HG03175 (cell line): Measurements from ENCODE around the gene CACNA2D4.

Source experiments
- ATAC-seq: cut with Tn5 transposase; IDR thresholded peaks from one replicate; pipeline ENCODE4 v1.9.1; 2021; ENCODE audit warnings: mild to moderate bottlenecking, moderate library complexity; ENCODE audit not compliant: unreplicated experiment

CACNA2D4 gene

DNA sequence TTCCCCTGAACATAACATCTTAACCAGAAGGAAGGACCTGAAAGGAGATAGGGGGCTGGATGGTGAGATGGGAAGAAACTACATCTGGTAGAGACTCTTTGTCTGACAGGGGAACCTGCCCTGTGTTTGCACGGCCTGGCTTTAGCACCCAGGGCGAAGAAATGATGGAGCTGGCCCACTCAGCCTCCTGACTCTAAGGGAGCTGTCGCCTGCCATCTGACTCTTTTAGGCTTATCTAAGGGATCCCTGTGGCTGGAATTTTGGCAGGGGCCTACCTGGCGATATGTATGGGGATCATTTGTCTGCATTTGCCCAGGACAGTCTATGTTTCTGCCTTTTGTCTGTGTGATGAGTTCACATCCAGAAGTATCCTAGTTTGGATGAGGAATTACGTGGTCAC lies 15.6 kb upstream of the CACNA2D4 start:
- ATAC-seq, result no peak

DNA sequence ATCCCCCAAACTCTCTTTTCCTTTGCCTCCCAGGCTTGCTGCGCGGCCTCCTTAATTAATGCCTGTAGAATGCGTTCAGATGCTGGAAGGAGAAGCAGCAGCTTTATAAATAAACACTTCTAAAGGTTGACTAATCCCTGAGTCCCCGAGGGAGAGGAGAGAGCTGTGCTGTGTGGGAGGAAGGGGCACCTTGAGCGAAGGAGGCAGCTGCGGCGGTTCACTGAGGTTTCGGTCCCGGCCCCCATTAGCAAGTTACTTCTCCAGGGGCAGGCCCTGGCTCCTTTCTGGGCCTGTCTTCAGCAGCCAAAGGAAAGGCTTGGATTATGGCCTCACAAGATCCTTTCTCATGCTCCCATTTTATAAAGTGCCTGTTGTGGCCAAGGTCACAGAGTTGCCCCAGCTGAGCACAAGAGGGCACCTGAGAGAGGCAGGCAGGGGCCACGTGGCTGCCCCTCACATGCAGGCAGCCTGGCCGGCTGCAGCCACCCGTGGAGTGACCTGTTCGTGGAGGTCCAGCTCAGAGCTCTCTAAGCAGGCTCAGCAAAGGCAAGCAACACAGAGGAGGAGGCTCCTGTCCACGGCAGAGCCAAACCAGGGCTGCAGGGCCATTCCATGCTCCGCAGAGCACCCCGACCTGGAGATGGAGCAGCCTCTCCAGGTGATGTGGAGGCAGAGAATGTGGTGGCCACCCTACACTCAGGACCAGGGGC lies 15.0 kb upstream of the CACNA2D4 start:
- ATAC-seq, result no peak

DNA sequence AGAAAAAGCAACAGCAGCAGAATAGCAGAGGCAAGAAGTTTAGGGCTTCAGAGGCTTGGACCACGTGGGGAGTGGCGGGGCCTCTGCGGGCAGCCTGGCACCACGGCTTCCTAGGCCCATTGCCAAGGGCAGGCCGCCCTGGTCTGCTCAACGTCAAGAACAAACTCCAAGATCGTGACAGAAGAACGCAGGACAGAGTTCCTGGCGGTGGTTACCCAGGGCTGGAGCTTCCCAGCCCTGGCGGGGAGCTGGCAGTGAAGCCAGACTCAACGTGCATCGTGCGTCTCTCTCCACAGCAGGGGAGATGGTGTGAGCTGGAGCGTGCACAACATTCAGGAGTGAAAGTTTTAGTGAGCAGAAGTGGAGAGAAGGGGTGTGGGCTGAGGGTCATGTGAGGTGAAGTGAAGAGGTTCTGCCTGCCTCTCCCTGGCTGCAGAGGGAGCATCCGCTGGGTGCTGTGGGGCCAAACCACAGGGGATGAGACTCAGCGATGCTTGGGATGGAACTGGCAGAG lies 13.9 kb upstream of the CACNA2D4 start:
- no peak for ATAC-seq

DNA sequence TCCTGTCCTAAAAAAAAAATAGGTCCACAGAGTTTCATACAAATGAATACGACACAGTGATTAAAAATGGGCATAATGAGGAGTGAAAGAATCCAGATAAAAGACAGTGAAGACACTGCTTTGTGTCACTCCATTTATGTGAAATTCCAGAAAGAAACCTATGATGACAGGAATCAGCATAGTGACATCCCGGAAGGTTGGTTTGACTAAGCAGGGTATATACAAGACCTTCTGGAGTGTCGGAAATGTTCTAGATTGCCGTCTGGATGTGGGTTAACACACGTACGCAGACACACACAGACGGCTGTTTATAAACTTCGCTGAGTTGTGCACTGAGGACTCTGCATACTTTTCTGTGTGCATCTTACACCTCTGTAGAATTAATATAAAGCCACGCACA lies 13.2 kb upstream of the CACNA2D4 start:
- no peak for ATAC-seq

DNA sequence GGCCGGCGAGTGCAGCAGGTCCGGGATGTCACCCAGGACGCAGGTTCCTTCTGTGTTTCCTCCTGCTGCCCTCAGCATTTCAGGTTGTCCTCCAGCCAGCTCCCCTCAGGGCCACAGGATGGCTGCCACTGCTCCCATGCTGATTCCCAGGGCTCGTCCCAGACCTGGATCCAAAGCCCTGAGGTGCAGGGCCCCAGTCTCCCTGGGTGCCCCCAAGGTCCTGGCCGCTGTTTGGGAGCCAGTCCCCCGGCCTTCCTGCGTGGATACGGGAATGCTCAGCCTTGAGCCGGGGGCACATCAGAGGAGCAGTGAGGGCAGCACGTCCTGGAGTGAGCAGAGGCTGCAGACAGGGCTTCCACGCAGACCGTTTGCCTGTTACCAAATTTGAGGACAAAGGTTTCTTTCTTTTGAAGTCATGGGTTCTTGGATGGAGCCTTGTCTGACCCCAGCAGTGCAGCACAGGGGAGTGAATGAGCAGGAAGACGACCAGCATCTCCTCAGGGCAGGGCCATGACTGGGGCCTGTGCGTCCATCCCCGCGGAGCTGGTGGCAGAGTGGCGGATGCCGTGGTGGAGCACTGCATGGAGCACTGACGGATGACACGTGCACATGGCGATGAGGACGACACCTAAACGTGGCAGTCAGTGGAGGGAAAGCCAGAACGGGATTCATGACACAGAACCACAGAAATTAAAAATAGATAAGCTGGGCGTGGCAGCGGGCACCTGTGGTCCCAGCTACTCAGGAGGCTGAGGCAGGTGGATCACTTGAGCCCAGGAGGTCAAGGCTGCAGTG lies 12.5 kb upstream of the CACNA2D4 start:
- ATAC-seq, result no peak

DNA sequence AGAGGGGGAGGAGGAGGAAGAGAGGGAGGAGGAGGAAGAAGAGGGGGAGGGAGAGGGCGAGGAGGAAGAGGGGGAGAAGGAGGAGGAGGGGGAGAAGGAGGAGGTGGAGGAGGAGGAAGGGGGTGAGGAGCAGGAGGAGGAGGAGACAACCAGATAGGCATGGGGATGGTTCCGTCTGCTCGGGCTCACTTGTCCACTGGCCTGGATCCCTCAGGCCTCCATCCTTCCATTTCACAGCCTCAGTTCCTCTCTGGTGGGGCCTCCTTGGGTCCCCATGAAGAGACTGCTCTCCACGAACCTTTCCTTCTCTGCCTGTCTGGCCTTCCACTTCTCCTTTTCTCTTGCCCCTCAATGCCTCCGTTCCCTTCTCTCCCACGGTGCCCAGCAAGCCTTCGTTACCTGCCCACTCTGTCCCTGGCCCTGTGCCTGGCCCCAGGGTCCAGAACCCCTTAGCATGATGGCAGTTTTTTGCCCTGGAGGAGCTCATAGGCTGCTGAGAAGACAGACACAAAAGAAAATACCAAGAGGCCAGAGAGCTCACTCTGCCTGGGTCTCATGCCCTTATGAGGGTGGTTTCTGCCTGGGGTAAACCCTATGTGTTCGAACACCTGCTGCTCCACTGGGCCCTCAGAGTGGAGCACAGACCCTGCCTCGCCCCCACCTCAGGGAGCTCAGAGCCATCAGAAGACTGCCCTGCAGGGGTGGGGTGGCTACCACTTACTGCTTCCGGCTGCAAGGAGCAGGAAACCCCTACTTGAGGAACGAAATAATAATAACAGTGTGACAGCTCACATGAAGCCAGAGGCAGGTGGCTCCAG lies 11.7 kb upstream of the CACNA2D4 start:
- ATAC-seq, result no peak

DNA sequence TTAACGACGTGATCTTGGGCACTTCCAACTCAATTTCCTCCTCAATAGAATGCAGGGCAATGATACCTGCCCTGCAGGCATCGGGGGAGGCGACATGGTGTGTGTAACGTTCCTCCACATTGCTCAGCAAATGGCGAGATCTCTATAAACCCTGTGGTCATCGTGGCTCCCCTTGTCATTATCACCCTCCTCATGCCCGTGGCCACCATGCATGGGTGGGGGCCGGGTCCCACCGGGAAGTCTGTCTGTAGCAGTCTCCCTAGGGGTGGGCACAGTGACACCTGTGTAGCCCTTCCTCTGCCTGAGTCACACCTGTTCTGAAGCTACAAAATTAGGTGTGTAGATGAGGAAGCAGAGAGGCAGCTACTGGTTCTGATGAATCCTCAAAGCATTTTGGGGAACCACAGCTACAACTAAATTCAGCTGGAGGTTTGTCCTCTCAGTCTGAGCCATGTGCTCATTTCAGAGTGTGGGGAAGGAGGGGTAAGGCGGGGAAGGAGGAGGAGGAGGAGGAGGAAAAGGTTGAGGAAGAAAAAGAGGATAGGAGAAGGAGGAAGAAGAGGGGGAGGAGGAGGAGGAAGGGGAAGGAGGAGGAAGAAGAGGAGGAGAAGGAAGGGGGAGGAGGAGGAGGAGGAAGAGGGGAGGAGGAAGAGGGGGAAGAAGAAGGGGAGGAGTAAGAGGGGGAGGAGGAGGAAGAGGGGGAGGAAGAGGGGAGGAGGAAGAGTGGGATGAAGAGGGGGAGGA lies 11.0 kb upstream of the CACNA2D4 start:
- no peak for ATAC-seq

DNA sequence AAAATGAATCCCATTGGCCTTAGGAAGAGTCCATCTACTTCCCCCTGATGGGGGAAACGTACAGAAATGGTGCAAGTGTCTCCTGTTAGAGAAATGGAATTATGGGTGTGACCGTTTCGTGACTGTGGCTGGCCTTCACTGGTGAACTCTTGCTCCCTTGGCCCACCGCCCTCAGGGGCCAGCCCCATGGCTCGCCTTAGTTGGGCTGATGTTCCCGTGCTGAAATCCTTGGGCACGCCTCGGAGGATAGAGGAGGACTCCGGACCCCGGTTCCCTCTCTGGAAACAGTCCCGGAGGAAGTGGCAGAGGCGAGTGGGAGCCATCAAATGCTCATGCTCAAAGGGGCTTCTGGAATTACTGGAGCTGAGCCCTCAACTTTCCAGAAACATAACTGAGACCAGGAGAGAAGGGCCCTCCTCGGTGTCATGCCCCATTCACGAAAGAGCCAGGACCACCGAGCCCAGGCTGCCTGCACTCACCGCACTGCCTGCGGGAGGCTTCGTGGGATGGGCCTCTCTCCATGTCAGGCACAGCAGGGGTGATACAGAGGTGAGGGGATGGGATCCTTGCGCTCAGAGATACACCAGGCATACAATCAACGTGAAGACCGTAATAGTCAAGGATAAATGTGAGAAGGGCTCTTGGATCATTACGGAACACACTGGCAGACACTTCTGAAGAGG lies 10.1 kb upstream of the CACNA2D4 start:
- no peak for ATAC-seq

DNA sequence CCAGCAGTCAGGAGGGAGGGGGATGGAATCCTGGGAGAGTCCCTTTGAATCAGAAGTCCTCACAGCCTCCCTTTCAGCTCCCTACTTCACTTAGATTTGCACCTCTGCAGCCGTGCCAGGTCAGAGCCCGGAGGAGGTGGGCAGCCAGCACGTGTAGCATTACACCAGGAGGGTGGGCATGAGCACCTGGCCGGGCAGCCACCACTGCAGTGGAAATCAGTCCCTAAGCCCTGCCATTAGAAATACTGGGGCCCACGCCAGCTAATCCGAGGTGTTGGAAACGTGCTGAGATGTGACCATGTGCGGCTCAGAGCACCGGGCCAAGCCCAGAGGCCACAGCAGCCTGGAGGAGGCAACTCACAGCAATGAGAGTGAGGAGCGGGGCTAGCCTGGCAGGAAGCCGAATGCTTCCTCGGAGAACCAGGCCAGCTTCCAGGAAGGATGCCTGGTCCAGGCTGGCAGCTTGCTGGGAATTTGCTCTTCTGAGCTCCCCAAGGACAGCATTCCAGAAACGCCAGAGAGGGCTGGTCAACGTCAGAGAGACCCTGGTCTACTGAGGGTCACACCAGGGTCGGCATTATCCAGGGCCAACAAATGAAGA lies 9.4 kb upstream of the CACNA2D4 start:
- no peak for ATAC-seq

DNA sequence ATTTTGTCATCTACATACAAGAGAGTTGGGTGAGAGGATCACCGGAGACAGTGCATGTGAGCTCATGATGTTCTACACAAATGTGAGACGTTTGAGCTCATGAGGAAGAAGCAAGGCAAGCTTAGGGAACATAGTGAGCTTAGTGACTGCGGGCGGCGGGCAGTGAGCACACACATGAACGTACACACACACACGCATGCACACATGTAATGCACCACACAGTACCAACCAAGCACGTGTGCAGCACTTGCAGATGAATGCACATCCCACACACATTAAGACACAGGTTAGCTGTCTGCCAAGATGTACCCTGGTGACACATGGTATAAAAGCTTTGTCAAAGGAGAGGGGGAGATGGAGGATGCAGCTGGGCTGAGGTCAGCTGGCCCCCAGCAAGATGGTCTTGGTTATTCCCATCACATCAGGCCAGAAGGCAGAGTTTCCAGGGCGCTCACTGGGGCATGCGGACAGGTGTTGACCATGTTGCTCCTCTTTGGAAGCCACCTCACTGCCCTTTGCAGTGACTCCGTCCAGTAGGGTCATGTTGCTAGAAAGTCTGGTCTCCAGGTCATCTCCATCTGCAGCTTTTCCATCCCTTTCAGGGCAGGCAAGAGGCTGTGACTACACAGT lies 8.7 kb upstream of the CACNA2D4 start:
- ATAC-seq, result no peak

DNA sequence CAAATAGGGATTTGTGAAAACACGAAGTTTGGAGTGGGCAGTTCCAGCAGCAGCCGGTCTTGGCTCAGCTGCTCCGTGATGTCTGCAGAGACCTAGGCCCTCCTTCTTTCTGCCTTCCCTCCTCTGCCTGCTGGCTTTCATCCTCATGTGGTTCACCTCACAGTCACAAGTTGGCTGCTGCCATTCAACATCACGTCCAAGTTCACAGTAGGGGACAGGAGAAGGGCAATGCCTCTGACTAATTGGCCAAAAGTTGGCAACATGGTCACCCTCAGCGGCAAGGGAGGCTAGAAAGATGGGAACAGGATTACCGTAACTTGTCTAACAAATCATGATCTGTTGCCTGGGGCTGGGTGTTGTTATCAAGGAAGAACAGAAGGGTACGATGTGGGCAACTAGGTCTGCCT lies 7.8 kb upstream of the CACNA2D4 start:
- no peak for ATAC-seq

DNA sequence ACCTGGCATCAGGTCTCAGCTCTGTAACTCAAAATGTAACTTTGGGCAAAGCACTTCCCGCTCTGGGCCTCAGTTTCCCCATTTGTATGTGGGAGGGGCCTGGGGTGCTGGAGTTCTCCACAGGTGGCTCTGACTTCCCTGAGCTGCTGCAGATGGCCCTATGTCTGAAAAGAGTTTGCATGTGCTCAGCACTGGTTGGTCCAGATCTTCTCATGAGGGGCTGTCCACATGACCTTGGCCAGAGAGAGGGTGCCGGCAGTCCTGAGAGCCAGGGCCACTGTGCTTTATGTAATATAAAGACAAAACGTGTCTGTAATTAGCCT lies 7.2 kb upstream of the CACNA2D4 start:
- no peak for ATAC-seq

DNA sequence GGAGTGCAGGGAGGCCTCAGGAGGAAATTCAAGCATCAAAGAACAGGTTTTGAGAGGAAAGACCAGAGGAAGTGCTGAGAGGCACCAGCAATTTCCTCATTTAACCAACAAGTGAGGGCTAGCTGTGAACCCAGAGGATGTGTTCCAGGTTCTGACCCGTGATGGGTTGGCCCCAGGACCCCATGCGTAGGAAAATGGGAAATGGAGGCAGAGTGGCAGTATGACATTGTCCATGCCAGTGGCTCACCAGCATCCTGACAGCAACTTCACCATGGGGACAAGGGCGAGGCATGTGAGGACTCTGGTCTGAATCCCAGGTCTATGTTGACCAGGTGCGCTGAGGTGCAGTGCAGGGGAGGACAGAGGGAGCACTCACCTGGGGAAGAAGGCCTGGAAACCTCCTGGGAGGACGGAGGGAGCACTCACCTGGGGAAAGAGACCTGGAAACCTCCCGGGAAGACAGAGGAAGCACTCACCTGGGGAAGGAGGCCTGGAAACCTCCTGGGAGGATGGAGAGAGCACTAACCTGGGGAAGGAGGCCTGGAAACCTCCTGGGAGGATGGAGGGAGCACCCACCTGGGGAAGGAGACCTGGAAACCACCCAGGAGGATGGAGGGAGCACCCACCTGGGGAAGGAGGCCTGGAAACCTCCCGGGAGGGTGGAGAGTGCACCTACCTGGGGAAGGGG lies 6.7 kb upstream of the CACNA2D4 start:
- no peak for ATAC-seq

DNA sequence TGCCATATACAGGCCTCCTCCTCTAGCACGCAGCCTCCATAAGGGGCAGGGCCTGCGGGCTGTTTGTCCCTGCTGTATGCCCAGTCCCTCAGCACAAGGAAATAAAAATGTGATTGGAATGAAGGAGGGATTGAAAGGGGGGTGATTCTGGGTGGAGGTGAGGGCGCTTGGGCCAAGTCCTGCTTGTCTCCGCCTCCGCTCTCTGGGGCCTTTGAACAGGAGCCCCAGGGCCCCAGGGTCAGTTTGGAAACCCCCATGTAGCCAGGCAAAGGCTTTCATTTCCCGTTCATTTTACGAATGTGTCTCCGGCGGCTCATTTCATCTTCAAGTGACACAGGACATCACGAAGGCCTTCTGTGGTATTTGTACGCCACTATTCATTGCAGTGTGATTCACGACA lies 4.5 kb upstream of the CACNA2D4 start:
- no peak for ATAC-seq

DNA sequence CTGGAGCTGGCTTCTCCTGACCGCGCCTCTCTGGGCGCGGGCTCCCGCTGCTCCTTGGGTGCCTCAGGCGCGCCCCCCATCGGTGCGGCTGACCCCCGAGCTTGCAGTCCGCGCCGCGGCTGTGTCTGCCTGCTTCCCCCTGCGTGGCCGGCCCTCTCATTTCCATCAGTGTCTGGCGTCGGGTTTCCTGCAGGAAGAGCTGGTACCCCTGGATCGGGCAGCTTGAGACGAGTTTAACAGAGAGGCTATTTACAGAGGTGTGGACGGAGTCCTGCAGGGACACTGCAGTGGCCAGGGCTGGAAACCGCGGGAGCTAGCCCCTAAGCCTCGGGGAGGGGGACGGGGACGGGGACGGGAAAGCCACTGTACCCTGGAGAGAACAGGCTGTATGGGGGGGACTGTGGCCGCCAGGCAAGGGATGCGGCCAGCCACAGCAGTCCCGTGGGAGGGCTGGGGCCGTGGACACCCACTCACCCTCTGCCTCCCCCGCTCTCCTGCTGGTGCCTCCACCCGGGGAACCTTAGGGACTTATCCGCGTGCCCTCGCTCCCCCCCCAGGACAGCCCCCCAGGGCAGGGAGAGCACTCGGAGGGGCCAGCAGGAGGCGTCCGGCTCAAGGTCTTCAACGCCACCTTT lies 3.7 kb upstream of the CACNA2D4 start:
- no peak for ATAC-seq

DNA sequence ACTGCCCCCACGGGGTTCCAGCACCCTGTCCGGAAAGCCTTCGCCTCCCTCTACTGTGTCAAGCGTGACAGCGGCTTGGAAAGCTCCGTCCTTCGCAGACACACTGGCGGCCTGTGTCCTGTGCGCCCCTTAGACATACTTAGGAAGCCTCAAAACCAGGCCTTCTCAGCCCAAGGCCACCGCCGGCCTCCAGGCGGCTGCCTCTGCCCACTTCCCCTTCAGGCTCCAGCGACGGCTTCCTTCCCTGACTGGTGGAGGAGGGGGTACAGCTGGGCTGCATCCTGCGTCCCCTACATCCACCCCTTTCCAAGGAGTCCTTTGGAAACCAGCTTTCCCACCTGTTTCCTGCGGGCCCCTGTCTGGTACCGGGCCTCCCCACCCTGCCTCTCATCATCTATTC lies 2.5 kb upstream of the CACNA2D4 start:
- no peak for ATAC-seq

DNA sequence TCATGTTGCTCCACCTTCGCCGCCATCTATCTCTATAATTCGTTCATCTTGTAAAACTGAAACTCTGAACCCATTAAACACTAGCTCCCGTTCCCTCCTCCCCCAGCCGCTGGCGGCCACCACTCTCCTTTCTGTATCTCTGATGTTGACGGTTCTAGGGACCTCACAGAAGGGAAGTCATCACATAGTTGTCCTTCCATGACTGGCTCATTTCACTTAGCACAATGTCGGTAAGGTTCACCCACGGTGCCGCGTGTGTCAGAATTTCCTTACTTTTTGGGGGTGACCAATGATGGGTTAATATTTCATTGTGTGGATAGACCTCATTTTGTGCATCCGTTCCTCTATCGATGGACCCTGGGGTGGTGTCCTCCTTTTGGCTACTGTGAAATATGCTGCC lies 2.0 kb upstream of the CACNA2D4 start:
- ATAC-seq, result no peak

DNA sequence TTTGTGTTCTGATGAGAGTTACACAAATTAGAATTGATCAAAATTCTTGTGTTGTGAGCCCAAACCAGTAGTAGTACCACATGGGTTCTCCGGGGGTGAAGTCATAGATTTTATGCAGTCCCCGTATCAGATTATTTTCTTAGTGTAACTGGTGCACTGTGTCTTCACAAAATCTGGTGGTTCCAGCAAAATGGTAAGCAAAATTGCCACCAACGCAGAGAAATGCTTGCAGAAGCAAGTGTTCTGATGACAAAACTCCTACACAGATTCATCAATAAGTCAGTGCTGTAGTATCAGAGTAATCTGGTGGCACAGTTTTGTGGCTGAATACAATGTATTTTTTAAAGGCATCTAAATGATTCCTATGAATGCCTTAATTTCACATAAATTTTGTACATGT lies 1.3 kb upstream of the CACNA2D4 start:
- no peak for ATAC-seq
